Measurements from ENCODE around the gene MB.

Gene MB

DNA sequence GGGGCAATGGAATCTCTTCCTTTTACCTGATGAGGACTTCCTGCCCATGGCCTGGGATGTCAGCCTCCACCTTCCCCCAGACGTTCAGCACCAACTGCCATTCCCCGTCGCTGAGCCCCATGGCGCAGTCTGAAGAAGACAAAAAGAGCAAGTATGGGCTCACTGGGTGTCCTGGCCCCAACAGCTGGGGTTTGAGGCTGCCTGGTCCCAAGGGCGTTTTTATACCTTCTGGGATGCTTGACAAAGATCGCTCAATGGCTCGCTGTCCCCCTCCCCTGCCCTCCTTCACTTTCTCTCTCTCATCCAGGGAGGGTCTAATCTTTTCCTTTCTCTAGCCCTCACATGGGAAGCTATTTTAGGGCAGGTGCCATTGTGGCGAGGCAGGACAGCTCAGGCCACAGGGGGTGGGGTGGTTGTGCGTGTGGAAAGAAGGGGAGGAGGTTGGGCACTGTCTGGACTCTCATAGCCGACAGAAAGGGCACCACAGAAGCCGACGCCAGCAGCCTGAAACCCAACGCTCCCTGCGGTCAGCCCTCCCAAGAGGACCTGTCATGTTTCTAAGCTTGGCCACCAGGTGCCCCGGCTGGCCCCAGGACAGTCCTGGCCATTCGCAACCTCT, at the start of gene MB:
Gene MB, minus strand, starts transcription at position 193 of the 619 bp plus-strand sequence. Its CDS starts 72 bp downstream, at position 121.
- TF ChIP-seq GATA2 (IDR thresholded peaks at IDR 0.05; ENCODE audit: low read depth, low read length) (no peak), GATA3 (IDR thresholded peaks at IDR 0.05; ENCODE audit: low read depth, low read length) (no peak)

DNA sequence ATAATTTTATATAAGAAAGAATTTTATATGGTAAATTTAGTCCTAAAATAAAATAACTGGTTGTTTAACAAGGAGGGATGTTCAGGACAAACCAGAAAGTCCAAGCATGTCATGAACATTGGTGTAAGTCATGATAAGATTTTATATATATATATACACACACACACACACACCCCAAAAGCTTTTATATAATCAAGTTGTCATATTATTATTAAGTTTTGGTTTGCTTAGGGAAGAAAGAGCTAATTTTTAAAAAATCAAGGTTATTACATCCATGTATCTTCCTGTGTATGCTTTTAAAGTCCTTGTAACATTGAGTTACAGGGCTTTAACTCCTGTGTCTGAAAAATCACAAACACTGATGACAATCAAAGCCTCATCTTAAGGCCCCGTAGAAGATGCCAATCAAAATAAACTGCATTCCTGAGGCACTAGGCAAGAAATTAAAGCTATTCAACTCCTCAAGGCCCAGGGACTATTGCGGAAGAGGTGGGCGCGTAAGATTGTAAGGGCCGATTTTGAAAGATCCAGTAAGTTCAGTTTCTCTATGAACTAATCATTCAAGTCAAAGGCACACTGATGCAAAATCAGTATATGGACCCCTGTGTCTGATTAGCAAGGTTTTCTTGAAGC, 47.9 kb upstream of the MB start:
- TF ChIP-seq GATA2 (IDR thresholded peaks at IDR 0.05; ENCODE audit: low read depth, low read length) (no peak), GATA3 (IDR thresholded peaks at IDR 0.05; ENCODE audit: low read depth, low read length) (no peak)

DNA sequence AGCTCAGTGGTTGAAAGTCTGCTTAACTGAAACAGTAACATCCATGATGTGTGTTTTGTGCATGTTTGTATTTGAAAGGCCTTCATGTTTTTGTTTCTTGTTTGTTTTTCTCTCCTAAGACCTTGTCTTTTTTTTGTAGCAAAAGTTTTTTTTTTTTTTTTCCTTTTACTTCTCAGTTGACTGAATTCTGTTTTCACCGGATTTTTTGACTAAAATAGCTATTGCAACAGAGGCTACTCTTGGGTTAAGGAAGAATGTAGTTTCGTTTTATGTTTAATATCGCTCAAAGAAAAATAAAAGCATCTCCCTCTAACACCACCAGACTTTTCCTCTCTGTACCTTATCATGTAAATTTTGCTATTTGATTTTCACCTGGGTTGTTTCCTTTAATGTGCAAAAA, 46.2 kb upstream of the MB start:
- no peak for TF ChIP-seq GATA3 (IDR thresholded peaks at IDR 0.05; ENCODE audit: low read depth, low read length)
- no peak for TF ChIP-seq GATA2 (IDR thresholded peaks at IDR 0.05; ENCODE audit: low read depth, low read length)

DNA sequence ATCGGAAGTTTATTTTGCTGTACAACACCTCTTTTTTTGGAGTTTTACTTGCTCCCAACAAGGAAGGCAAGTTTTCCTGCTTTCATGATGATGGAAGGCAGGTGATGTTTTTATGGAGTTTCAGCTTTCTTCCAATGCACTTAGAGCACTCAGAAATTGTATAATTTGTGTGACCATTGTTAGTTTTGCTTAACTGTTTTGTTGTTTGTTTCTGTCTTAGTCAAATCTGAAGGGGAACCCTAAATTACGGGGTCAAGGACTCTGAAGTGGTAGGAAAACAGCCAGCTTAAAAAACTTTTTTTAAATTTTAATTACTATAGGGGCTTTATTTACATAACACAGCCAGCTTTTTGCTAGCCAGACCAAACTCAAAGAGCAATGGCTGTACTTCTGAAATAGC, 45.8 kb upstream of the MB start:
- no peak for TF ChIP-seq GATA3 (IDR thresholded peaks at IDR 0.05; ENCODE audit: low read depth, low read length)
- no peak for TF ChIP-seq GATA2 (IDR thresholded peaks at IDR 0.05; ENCODE audit: low read depth, low read length)

DNA sequence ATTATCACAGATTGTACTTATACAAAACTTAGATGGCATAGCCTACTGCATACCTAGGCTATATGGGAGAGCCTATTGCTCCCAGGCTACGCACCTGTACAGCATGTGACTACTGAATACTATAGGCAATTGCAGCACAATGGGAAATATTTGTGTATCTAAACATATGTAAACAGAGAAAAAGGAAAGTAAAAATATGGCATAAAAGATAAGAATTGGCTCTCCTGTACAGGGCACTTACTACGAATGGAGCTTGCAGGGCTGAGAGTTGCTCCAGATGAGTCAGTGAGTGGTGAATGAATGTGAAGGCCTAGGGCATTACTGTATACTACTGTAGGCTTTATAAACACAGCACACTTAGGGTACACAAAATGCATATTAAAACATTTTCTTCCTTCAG, 44.3 kb upstream of the MB start:
- TF ChIP-seq GATA2 (IDR thresholded peaks at IDR 0.05; ENCODE audit: low read depth, low read length) = no peak
- no peak for TF ChIP-seq GATA3 (IDR thresholded peaks at IDR 0.05; ENCODE audit: low read depth, low read length)

DNA sequence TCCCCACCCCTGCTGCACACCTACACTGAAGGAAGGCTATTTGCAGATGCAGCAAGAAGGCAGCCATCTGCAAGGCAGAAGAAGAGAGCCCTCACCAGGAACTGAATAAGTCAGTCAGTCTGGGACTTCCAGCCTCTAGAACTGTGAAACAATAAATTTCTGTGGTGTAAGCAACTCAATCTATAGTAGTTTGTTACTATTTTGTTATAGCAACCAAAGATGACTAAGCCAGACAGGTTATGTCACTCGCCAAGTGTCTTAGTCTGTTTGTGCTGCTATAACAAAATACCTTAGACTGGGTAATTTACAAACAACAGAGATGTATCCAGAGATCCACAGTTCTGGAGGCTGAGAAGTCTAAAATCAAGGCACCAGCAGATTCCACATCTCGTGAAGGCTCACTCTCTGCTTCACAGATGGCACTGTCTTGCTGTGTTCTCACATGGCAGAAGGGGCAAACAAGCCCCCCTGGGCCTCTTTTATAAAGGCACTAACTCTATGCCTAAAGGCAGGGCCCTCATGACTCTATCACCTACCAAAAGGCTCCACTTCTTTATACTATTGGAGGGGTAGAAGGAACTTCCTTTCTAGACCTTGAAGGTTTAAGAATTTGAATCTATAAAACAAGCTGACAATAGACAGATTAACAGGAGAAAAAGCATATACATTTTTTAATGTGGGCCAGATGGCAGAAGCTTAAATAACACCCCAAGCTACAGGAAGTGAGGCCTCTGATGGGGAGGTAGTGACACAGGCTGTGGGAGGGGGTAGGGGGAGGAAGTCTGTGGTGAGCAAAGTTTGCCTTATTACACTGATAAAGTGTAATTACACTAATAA, 43.4 kb upstream of the MB start:
- TF ChIP-seq GATA3 (IDR thresholded peaks at IDR 0.05; ENCODE audit: low read depth, low read length) (no peak), GATA2 (IDR thresholded peaks at IDR 0.05; ENCODE audit: low read depth, low read length) (no peak)

DNA sequence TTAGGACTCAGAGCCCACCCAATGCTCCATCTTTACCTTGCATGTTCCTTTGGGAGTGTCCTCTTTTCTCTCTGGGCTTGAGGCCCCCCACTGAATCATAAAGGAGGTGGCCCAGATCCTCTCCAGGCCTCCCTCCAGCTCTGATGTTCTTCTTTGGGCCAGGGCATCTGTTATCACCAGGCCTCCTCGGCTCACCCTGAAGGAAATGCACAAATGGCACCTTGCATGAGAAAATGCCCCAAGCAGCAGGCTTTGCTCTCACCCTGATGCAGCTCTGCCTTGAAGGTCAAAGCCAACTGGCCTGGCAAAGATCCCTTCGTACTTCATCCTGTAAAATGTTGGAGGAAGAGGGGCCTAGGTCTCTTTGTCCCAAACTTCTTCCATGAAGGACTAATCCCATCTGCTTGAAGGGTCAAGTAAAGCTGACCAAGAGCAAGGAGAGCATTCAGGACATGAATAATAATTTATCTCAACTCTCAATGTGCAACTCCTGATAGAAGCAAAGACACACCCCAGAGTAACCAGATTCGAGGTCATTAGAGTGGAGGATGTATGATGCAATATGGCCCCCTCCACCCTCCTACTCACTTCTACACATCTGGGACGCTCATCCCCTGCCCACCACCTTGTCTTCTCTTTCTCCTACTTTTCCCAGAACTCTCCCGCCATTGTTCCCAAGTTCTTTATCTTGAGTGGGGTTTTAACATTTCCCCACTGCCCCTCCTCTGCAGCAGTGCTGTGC, 40.6 kb upstream of the MB start:
- no peak for TF ChIP-seq GATA2 (IDR thresholded peaks at IDR 0.05; ENCODE audit: low read depth, low read length)

DNA sequence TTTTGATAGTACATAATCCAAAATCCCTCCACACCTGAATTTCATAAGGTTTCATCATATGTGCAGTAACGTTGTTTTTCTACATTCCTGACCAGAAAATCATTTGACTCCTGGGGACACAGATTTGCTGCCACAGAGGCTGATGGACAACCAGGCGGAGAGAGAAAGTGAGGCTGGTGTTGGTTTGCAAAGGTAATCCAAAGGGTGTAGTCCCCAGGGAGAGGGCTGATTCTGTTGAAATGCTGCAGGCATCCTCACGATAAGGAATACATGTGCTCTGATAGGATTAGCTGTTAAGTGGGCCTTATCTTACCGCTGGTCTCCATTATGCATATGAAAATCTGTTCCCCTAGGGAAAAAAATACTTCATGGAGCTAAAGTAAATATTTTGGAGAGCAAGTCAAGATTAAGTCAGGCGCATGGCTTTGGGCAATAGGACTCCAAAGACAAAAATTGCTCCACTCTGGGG, 39.2 kb upstream of the MB start:
- TF ChIP-seq GATA2 (IDR thresholded peaks at IDR 0.05; ENCODE audit: low read depth, low read length) (peak; percentile 89), GATA3 (IDR thresholded peaks at IDR 0.05; ENCODE audit: low read depth, low read length) (peak; percentile 59; the same call in 1 of the 2 replicates)

DNA sequence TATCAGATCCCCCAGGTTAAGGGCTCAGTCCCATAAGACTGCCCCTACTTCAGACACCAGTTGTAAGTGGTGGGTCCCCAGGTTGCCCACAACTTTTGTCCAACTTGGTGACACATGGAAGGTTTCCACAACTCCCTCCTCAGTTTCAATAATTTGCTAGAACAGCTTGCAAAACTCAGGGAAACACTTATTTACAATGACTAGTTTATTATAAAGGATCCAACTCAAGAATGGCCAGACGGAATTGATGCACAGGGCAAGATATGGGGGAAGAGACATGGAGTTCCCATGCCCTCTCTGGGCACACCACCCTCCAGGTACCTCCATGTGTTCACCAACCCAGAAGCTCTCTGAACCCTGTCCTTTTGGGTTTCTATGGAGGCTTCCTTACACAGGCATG, 36.7 kb upstream of the MB start:
- TF ChIP-seq GATA3 (IDR thresholded peaks at IDR 0.05; ENCODE audit: low read depth, low read length) (no peak), GATA2 (IDR thresholded peaks at IDR 0.05; ENCODE audit: low read depth, low read length) (no peak)

DNA sequence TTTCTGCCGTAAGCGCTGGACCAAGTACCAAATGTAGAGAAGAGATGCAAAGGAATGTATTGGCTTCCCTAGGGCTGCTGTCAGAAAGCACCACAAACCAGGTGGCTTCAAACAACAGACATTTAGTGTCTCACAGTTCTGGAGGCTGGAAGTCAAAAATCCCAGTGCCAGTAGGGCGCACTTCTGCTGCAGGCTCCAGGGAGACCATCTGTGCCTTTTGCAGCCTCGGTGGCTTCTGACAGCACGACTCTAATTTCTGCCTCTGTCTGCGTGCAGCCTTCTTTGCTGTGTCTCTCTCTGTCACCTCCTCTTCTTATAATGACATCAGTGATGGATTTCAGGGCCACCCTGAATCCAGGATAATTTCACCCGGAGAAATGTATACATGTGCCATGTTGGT, 34.0 kb upstream of the MB start:
- no peak for TF ChIP-seq GATA2 (IDR thresholded peaks at IDR 0.05; ENCODE audit: low read depth, low read length)
- no peak for TF ChIP-seq GATA3 (IDR thresholded peaks at IDR 0.05; ENCODE audit: low read depth, low read length)

DNA sequence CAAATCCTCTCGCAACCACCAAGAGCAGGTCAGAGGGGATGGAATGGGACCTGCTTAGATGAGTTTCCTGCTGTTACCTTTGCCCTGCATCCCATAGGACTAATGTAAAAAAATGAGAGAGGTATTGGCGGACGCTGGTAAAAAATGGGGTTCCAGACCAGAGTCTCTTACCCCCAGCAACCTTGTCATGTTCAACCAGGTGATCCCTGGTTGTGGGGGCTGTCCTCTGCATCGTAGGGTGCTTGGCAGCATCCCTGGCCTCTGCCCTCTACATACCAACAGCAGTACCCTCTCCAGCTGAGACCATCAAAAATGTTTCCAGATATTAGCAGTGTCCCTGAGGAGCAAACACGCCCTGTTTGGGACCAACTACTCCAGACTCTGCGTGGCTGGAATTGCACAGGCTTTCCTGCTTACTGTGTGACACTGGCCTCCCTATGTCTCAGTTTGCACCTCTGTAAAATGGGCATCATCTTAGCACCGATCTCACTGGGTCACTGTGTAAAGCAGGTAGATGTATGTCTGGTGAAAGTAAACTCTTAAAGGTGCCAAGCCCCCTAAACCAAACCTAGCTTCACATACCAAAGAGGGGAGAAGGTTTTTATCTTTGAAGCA, 32.6 kb upstream of the MB start:
- TF ChIP-seq GATA3 (IDR thresholded peaks at IDR 0.05; ENCODE audit: low read depth, low read length) (no peak), GATA2 (IDR thresholded peaks at IDR 0.05; ENCODE audit: low read depth, low read length) (no peak)

DNA sequence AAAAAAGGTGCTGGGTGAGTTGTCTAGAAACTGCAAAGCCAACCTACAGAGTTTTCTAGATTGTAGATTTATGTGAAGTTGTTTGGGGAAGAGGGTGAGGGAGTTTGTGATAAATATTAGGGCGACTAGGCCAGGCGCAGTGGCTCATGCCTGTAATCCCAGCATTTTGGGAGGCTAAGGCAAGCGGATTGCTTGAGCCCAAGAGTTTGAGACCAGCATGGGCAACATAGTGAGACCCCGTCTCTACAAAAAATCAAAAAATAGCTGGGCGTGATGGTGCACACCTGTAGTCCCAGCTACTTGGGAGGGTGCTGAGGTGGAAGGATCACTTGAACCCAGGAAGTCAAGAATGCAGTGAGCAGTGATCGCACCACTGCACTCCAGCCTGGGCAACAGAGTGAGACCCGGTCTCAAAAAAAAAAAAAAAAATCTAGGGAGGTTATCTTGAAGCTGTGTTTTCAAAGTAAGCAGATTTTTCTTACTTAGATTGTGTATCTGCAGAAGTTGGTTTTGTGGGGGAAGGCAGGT, 32.0 kb upstream of the MB start:
- TF ChIP-seq GATA2 (IDR thresholded peaks at IDR 0.05; ENCODE audit: low read depth, low read length) (no peak), GATA3 (IDR thresholded peaks at IDR 0.05; ENCODE audit: low read depth, low read length) (no peak)

All from SH-SY5Y (cell line).